Measurements from ENCODE around the gene RGL1. TPM values are rescaled to one million over a fixed set of nuclear protein-coding genes. Genes with fewer than 3 reads are reported as not detected.

Gene RGL1
- total RNA-seq, 1 experiment from 2014 or later = 74.0 TPM

GRCh38 chr1:183934314-183934713, 129.4 kb downstream of the RGL1 start:
- Histone ChIP-seq H3K27ac (ENCODE audit: low read depth, low read length, poor library complexity, severe bottlenecking) (no peak overlapping the region), H3K9me3 (ENCODE audit: low read depth, low read length, poor library complexity, severe bottlenecking) (no peaks in the 10 kb centered on the region), H3K27me3 (replicated peaks; ENCODE audit: insufficient read depth, low read depth, low read length, poor library complexity) (no peaks in the 10 kb centered on the region), H3K4me3 (ENCODE audit: low read depth, low read length, poor library complexity, severe bottlenecking) (no peak overlapping the region), H3K36me3 (ENCODE audit: insufficient read depth, low read length, poor library complexity, severe bottlenecking) (peaks cover 21% of the 10 kb centered on the region), H3K4me1 (ENCODE audit: insufficient read depth, low read length, poor library complexity, severe bottlenecking) (peaks cover 21% of the 10 kb centered on the region)
- intact Hi-C loops (cut with micrococcal nuclease; ENCODE audit: unreplicated experiment) = loop anchor here (5.0 kb wide), 1 partner anchor 103 kb away; the partner anchor contains the start of gene COLGALT2
- no peak for TF ChIP-seq EZH2 (IDR thresholded peaks at IDR 0.05; ENCODE audit: borderline replicate concordance, low read depth, low read length, poor library complexity, severe bottlenecking)
- no peak for TF ChIP-seq CTCF (conservative IDR thresholded peaks at IDR 0.05; ENCODE audit: low read depth, low read length)
- no peak for DNase-seq (ENCODE audit: low spot score)
- ChIA-PET POLR2A (ENCODE audit: low non-redundant PET) (no interaction called here), CTCF (no interaction called here)
- no TSS peak for BruUV-seq (replicated peaks)

GRCh38 chr1:183936009-183936408, 131.1 kb downstream of the RGL1 start:
- no TSS peak for BruUV-seq (replicated peaks)
- DNase-seq (ENCODE audit: low spot score) = no peak
- Histone ChIP-seq H3K27ac (ENCODE audit: low read depth, low read length, poor library complexity, severe bottlenecking) (no peak overlapping the region), H3K9me3 (ENCODE audit: low read depth, low read length, poor library complexity, severe bottlenecking) (no peaks in the 10 kb centered on the region), H3K36me3 (ENCODE audit: insufficient read depth, low read length, poor library complexity, severe bottlenecking) (peaks cover 9% of the 10 kb centered on the region), H3K4me1 (ENCODE audit: insufficient read depth, low read length, poor library complexity, severe bottlenecking) (peaks cover 18% of the 10 kb centered on the region), H3K27me3 (replicated peaks; ENCODE audit: insufficient read depth, low read depth, low read length, poor library complexity) (no peaks in the 10 kb centered on the region), H3K4me3 (ENCODE audit: low read depth, low read length, poor library complexity, severe bottlenecking) (no peak overlapping the region)
- CTCF ChIA-PET = no interaction called here
- intact Hi-C loops (cut with micrococcal nuclease; ENCODE audit: unreplicated experiment) = no loop called here
- POLR2A ChIA-PET (ENCODE audit: low non-redundant PET) = no interaction called here
- TF ChIP-seq EZH2 (IDR thresholded peaks at IDR 0.05; ENCODE audit: borderline replicate concordance, low read depth, low read length, poor library complexity, severe bottlenecking) (no peak), CTCF (conservative IDR thresholded peaks at IDR 0.05; ENCODE audit: low read depth, low read length) (no peak)

GRCh38 chr1:183936791-183937190, 131.9 kb downstream of the RGL1 start:
- no peak overlapping the region for H3K27ac ChIP-seq (ENCODE audit: low read depth, low read length, poor library complexity, severe bottlenecking)
- no peaks in the 10 kb centered on the region for H3K27me3 ChIP-seq (replicated peaks; ENCODE audit: insufficient read depth, low read depth, low read length, poor library complexity)
- intact Hi-C loops (cut with micrococcal nuclease; ENCODE audit: unreplicated experiment) = no loop called here
- no peak for DNase-seq (ENCODE audit: low spot score)
- H3K4me3 ChIP-seq (ENCODE audit: low read depth, low read length, poor library complexity, severe bottlenecking) = no peak overlapping the region
- peaks cover 8% of the 10 kb centered on the region for H3K36me3 ChIP-seq (ENCODE audit: insufficient read depth, low read length, poor library complexity, severe bottlenecking)
- ChIA-PET CTCF (no interaction called here), POLR2A (ENCODE audit: low non-redundant PET) (no interaction called here)
- H3K4me1 ChIP-seq (ENCODE audit: insufficient read depth, low read length, poor library complexity, severe bottlenecking) = peaks cover 14% of the 10 kb centered on the region
- no TSS peak for BruUV-seq (replicated peaks)
- no peaks in the 10 kb centered on the region for H3K9me3 ChIP-seq (ENCODE audit: low read depth, low read length, poor library complexity, severe bottlenecking)
- TF ChIP-seq EZH2 (IDR thresholded peaks at IDR 0.05; ENCODE audit: borderline replicate concordance, low read depth, low read length, poor library complexity, severe bottlenecking) (no peak), CTCF (conservative IDR thresholded peaks at IDR 0.05; ENCODE audit: low read depth, low read length) (no peak)

Measured in A673 (cell line).